Measurements from ENCODE around the gene DIS3L2. TPM values are rescaled to one million over a fixed set of nuclear protein-coding genes. Genes with fewer than 3 reads are reported as not detected.
"Not testable (repeated sequence)": the region's sequence is repeated elsewhere in the genome, so short reads cannot be mapped to it uniquely, and the experiment has no call there.

Gene DIS3L2
- total RNA-seq, 1 donor from 2014 or later = 20.6 TPM

GRCh38 chr2:232377319-232377718 lies 415.8 kb downstream of the DIS3L2 start:
- H3K27ac ChIP-seq = no peak overlapping the region
- no peak for DNase-seq (ENCODE audit: low spot score in 2 of 2)
- intact Hi-C loops (cut with DNase I) = no loop called here

DNA sequence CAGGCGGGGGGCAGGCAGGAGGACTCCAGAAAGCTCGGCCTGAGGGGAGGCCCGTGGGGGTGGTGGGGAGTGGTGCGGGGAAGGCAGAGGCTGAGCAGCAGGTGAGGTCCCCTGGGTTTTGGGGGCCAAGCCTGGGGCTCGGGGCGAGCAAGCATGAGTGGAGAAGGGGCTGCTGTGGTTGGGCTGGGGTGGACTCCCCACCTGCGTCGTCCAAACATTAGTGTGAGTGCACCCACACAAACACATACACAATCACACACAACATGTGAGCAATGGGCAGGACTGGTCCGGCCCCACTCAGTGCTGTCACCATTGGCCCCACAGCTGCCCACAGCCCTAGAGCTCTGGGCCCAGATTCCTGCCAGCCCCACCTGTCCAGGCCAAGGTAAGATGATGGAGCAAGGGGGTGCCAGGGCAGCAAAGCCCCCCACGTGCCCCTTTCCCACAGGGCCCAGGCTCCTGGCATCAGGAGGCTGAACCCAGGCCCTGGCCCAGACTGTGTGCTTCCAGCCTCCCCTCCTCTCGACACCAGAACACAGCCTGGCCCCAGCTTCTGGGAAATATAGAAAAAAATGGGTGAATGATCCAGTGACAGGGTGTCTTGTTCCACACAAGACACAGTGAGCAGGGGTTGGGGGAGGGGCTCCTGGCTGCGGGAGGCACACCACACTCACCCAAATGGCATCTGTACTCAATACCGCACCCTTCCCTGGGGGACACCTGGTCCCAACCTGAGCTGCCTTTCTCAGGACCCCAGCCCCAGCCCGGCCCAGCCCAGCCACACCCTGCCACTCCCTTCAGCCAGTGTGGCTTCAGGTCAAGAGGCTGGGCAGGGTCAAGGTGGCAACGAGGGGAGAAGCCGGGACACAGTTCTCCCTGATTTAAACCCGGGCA lies 416.6 kb downstream of the DIS3L2 start:
- no peak for DNase-seq (ENCODE audit: low spot score in 2 of 2)
- H3K27me3 ChIP-seq = peaks cover 5% of the 10 kb centered on the region
- H3K36me3 ChIP-seq = no peaks in the 10 kb centered on the region
- H3K4me3 ChIP-seq = no peak overlapping the region
- H3K4me1 ChIP-seq = no peaks in the 10 kb centered on the region
- TF ChIP-seq CTCF (IDR thresholded peaks at IDR 0.05) = no peak
- intact Hi-C loops (cut with DNase I) = no loop called here
- H3K9me3 ChIP-seq = no peaks in the 10 kb centered on the region
- H3K27ac ChIP-seq = no peak overlapping the region

More at GRCh38 chr2:232377319-232377718, 415.8 kb downstream of the DIS3L2 start:
- Histone ChIP-seq H3K36me3 (no peaks in the 10 kb centered on the region), H3K27me3 (peaks cover 5% of the 10 kb centered on the region), H3K4me3 (no peak overlapping the region), H3K4me1 (no peaks in the 10 kb centered on the region), H3K9me3 (no peaks in the 10 kb centered on the region)
- TF ChIP-seq CTCF (IDR thresholded peaks at IDR 0.05) = no peak

GRCh38 chr2:232378735-232379151 lies 417.2 kb downstream of the DIS3L2 start, which contains the start of gene ALPP:
Gene ALPP (plus strand): TSS chr2:232378751. CDS start chr2:232378803, 52 bp downstream.
- H3K27me3 ChIP-seq; DNase-seq (ENCODE audit: low spot score in 2 of 2); H3K36me3 ChIP-seq; H3K27ac ChIP-seq; H3K4me3 ChIP-seq; H3K4me1 ChIP-seq; intact Hi-C loops (cut with DNase I); H3K9me3 ChIP-seq: not testable (repeated sequence)

DNA sequence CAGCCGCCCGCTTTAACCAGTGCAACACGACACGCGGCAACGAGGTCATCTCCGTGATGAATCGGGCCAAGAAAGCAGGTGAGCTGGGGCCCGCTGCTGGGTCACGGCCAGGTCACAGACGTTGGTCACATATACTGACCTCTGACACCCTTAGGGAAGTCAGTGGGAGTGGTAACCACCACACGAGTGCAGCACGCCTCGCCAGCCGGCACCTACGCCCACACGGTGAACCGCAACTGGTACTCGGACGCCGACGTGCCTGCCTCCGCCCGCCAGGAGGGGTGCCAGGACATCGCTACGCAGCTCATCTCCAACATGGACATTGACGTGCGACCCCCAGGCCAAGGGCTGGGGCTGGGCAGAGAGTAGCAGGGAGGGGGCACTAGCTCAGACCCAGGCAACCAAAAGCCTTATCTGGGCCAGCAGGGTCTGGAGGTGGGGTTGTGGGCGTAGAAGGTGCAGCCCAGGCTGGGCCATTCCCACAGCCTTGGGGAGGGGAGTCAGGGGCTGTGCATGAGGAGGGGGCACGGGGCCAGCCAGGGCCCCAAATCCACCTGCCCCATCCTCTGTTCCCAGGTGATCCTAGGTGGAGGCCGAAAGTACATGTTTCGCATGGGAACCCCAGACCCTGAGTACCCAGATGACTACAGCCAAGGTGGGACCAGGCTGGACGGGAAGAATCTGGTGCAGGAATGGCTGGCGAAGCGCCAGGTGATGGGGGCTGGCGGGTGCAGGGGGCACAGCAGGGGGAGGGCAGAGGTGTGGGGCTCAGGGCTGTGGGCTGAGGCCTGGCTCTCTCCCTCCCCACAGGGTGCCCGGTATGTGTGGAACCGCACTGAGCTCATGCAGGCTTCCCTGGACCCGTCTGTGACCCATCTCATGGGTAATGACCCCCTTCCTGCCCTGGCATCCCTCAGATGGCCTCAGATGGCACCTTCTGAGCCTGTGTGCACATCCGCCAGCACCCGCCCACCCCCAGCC lies 418.4 kb downstream of the DIS3L2 start:
- H3K4me1 ChIP-seq; H3K36me3 ChIP-seq; H3K9me3 ChIP-seq; H3K4me3 ChIP-seq; H3K27me3 ChIP-seq; intact Hi-C loops (cut with DNase I); DNase-seq (ENCODE audit: low spot score in 2 of 2); H3K27ac ChIP-seq: not testable (repeated sequence)

DNA sequence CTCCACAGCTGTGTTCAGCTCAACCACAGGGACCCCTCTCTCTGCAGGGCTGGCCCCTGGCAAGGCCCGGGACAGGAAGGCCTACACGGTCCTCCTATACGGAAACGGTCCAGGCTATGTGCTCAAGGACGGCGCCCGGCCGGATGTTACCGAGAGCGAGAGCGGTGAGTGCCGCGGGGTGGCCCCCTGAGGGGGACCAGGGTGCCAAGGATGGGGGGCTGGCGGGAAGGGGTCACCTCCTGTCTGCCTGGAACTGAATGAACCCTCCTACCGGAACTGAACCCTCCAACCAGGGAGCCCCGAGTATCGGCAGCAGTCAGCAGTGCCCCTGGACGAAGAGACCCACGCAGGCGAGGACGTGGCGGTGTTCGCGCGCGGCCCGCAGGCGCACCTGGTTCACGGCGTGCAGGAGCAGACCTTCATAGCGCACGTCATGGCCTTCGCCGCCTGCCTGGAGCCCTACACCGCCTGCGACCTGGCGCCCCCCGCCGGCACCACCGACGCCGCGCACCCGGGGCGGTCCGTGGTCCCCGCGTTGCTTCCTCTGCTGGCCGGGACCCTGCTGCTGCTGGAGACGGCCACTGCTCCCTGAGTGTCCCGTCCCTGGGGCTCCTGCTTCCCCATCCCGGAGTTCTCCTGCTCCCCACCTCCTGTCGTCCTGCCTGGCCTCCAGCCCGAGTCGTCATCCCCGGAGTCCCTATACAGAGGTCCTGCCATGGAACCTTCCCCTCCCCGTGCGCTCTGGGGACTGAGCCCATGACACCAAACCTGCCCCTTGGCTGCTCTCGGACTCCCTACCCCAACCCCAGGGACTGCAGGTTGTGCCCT lies 419.9 kb downstream of the DIS3L2 start:
- H3K36me3 ChIP-seq; DNase-seq (ENCODE audit: low spot score in 2 of 2); H3K4me1 ChIP-seq; H3K27me3 ChIP-seq; H3K9me3 ChIP-seq; H3K4me3 ChIP-seq; H3K27ac ChIP-seq; intact Hi-C loops (cut with DNase I): not testable (repeated sequence)

- Histone ChIP-seq H3K36me3 (no peaks in the 10 kb centered on the region), H3K4me3 (no peak overlapping the region), H3K9me3 (no peaks in the 10 kb centered on the region), H3K4me1 (no peaks in the 10 kb centered on the region), H3K27me3 (peaks cover 5% of the 10 kb centered on the region), H3K27ac (no peak overlapping the region)
- TF ChIP-seq CTCF (IDR thresholded peaks at IDR 0.05) = no peak
- DNase-seq (ENCODE audit: low spot score in 2 of 2) = no peak
- intact Hi-C loops (cut with DNase I) = no loop called here
These were observed 421.1 kb downstream of the DIS3L2 start for GRCh38 chr2:232382331-232383225.

All from ascending aorta (tissue), 2 donors.